HK-2 (cell line): ENCODE results near the gene GTSF1L.
A peak's percentile ranks its signal among the peaks of the same experiment; 100 is the strongest.
"Not testable (repeated sequence)": the region's sequence is repeated elsewhere in the genome, so short reads cannot be mapped to it uniquely, and the experiment has no call there.

ENCODE experiments used
- DNase-seq: peaks from one replicate; pipeline ENCODE4 v3.0.0-alpha.2; 2018; ENCODE audit not compliant: unreplicated experiment

GTSF1L gene

DNA sequence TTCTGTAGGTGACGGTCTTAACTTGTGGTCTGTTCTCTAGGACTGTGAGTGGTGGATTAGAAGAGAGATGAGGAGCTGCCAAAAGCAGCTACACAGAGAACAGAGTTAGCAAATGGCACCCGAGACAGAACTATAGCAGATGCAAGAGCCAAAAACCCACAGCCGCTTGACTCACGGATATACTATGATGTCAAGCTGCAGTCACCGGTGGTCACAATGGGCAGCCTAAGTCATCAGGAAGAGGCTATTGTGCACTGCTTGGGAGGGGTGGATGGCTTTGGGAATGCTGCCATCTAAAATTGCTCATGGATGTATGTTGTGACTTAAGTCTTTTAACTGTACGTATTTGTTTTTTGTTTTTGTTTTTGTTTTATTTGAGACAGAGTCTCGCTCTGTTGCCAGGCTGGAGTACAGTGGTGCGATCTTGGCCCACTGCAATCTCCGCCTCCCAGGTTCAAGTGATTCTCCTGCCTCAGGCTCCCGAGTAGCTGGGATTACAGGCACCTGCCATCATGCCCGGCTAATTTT lies at the start of gene GTSF1L:
GTSF1L (minus strand) TSS at position 192 of the 528 bp plus-strand sequence. CDS start 308 bp downstream, outside the sequence.
- no peak for DNase-seq

DNA sequence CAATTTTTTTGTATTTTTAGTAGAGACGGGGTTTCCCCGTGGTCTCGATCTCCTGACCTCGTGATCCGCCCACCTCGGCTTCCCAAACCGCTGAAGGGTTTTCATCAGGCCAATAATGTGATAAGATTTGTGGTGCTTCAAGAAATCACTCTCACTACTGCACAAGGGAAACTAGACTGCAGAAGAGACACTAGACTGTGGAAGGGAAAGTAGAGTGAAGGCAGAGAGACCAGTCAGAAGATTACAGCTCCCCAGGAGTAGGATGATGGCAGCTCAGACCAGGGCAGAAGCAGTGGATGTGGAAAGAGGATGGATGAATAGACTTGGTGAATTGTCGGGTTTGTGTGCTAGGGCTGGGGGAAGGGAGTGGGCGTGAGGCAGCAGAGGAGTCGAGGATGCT lies 48.0 kb upstream of the GTSF1L start:
- DNase-seq, result no peak

DNA sequence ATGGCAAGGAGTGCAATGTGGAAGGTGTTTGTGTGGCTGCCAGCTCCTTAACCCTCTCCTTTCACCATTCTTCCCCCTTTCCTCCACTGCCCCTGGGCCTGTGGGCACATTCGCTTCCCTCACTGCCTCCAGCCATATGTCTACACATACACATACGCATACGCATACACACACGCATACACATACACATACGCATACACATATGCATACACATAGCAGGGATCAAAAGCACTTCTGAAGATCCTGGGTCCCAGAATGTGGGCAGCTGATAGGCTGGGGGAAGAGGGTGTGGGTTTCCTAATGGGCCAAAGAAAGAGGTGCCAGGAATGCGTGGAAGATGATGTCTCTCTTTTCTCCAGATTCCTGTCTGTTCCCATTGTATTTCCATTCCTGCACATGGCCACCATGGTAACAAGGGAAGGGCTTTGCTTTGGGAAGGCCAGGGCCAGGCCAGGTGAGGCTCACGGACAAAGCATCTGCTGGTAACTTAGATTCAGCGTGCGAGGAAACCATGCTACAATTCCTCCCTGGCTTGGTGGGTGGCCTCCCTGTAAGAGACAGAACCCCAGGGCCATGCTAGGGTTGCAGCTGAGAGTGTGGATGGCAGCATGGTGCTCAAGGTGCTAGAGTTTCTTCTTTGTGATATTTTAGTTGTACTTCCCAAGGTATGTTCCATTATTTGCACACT lies 44.8 kb upstream of the GTSF1L start:
- no peak for DNase-seq

DNA sequence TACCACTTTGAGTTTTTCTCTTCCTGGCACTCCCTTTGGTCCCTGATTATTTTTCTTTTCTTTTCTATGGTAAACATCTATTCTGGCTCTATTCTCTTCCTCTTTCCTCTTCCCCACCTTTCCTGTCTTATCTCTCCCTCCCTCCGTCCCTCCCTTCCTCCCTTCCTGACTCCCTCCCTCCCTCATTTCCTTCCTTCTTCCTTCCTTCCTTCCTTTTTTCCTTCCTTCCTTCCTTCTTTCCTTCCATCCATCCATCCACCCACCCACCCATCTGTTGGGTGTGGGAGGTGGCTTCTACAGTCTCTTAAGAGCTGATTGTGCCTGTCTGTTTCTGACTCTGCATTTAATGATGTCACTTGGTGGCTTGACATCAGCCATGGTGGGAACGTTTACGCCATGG lies 43.5 kb upstream of the GTSF1L start:
- DNase-seq, result no peak

DNA sequence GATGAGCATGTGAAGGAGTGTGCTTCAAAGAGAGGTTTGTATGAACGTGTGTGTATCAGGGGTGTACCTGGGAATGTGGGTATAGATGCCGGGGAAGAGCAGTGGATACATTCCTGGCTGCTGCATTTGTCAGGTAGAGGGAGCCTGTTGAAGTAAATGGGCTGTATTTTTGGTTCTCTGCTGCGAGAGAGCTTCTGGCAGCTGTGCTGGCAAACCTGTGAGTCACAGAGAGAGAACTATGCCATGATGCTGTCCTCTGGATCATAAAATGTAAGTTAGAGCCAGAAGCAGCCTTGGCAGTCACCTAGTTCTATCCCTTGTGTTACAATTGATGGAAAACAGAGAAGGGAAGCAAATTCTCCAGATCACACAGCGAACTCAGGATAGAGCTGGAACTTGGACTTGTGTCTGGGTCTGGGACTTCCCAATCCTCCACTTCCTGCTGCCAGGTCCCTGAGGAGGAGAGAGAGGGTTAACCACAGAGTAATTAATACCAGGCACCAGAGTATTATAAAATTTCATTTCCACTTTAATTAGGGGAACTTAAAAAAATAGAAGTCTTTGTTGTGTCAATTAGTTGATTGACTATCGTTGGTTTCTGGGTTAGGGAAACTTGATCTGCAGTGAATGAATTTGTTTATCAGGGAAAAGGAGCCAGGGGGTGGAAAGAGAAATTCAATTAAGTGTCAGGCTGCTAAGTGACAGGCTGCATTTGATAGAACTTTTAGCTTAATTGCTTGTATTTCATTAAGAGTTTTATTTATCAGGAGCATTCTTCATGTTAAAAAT lies 41.1 kb upstream of the GTSF1L start:
- no peak for DNase-seq

DNA sequence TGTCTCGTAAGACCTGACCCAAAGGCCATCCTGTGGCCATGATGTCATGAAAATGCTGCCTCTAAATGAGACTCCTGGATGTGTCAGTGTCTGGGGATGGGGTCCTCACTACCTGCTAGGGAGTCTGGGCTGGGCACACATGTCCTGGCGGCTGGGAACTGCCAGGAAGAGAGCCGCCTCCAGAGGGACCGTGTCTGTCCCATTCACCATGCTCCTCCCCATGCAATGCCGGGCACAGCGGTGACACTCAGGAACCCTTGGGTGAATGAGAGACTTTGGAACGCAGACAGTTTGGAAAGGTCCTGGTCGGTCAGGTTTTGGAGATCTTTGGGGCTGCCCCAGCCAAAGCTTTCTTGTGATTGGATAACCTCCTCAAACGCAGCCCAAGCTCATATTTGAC lies 40.1 kb upstream of the GTSF1L start:
- DNase-seq, result no peak

DNA sequence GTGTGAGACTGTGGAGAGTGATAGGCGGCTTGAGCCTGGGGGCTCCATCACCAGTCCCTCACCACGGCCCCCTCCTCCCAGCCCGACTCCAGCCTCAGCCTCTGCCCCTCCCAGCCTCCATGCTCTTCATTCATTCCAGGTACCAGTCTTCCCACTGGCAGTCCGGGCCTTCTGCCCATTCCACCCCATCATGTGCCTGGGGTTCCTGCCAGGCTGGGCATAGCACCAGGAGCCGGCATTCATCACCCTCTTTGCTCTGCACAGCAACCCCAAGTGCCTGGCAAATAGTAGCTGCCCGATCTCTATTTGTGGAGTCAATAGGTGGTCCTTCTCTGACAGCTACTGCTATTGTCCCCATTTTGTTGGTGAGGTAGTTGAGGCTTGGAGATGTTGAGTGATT lies 39.6 kb upstream of the GTSF1L start:
- DNase-seq, result no peak

DNA sequence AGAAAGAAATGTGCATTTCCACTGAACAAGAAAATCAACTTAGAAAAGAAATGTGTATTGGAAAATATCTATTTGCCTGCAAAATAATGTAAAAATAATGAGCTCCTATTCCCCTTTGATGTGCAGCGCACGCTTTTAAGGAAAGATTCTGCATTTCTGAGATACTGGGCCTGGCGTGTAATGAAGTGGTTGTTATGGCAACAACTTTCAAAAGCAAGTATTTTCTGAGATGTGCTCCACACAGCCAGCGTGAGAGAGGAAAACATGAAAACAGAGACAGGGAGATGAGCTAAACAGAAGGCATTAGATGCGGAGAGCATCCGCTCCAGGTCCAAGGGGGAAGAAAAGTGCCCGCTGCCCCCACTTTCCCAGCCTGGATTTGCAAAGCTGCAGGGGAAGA lies 39.1 kb upstream of the GTSF1L start:
- DNase-seq, result no peak

DNA sequence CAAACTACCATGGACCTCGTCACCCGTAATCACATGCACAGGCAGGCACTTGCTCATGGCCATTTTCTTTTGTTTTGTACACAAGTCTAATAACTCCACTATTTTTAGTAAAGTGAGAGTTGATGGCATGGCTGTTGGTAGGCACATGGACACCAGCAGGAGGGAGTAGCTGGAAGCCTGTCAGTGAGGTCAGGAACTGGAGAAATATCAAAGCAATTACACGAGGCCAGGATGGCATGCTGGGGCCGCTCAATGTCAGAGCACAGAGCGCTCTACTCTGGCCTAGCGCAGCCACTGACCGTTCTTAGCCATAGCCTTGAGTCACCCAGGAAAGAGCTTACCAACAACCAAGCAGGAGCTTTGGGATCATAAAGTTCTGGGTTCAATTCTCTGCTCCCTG lies 36.1 kb upstream of the GTSF1L start:
- DNase-seq, result no peak

DNA sequence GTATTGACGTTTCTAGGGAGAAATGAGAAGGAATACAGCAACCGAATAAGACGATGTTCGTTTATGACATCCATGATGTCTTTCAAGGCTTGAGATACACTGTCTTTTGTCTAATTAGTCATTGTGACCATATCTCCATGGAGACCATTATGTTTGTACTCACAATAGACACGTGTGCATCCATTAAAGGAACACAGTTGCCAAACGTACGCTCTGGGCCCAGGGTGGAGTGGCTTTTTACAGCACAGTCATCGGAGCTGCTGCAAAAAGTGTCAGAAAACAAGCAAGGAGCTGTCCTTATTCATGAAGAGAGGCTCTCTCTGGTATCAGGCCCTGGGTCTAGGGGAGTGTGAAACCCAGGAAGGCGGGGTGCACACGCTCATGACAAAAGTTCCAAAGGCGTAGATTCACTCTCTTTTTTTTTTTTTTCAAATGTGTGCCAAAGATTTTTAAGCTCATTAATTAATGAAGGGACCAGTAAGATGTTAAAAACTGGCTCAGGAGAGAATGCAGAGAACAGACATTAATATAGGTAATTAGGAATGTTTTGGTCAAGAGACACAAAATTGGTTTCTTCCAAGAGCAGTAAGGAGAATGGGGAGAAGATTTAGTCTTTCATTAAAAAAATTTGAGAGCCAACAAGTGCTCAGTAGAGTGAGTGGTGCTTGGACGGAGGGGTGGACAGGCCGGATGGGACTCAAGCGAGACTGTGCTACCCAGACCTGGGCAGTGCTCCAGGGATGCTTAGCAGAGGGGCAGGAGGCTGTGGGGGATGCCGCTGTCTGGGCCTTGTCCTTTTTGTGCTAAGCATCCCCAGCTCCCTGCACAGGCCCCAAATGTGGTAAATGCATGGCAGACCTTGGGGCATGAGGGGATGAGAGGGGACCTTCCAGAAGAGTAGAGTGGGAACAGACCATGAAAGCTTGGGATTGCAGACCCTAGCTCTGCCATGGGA lies 34.9 kb upstream of the GTSF1L start:
- DNase-seq, result no peak

DNA sequence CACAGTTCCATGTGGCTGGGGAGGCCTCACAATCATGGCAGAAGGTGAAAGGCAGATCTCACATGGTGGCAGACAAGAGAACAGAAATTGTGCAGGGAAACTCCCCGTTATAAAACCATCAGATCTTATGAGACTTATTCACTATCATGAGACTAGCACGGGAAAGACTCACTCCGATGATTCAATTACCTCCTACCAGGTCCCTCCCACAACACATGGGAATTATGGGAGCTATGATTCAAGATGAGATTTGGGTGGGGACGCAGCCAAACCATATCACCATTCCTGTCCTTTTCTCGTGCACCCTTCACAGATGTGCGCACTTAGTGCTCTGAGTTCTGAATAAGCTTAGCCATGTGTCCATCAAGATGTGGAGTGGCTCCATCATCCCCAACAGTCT lies 31.1 kb upstream of the GTSF1L start:
- DNase-seq, result not testable (repeated sequence)

DNA sequence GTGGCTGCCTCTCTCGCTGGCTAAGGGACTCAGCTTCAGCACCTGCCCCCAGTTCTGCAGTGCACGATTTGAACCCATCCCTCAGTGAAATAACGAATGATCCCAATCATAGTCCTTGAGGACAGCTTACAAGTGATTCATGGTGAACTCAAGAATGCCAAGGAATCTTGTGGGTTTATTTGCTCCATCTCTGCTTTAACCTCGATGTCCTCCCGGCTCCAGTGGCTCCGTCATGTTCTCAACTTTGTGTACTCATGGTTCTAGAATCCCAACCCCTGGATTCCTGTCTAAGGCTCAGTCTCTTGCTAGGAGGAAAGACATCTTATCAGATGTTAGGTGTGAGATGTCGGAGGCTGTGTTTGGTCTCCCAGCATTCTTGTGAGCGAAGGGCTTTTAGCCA lies 29.0 kb upstream of the GTSF1L start:
- DNase-seq, result no peak

DNA sequence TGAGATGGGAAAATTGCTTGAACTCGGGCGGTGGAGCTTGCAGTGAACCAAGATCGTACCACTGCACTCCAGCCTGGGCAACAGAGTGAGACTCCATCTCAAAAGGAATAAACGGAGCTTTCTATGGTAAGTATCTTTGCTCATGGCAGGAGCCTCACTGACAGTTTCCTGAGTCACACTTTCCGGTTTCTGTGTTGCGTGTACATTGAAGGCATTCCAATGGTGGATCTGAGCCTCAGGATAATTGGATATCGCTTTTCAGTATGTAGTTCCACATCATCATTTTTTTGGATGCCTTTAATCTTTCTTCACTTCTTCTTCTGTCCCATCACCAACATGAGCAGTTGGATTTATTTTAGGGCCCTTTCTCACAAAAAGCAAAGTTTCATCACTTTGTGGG lies 28.6 kb upstream of the GTSF1L start:
- no peak for DNase-seq

DNA sequence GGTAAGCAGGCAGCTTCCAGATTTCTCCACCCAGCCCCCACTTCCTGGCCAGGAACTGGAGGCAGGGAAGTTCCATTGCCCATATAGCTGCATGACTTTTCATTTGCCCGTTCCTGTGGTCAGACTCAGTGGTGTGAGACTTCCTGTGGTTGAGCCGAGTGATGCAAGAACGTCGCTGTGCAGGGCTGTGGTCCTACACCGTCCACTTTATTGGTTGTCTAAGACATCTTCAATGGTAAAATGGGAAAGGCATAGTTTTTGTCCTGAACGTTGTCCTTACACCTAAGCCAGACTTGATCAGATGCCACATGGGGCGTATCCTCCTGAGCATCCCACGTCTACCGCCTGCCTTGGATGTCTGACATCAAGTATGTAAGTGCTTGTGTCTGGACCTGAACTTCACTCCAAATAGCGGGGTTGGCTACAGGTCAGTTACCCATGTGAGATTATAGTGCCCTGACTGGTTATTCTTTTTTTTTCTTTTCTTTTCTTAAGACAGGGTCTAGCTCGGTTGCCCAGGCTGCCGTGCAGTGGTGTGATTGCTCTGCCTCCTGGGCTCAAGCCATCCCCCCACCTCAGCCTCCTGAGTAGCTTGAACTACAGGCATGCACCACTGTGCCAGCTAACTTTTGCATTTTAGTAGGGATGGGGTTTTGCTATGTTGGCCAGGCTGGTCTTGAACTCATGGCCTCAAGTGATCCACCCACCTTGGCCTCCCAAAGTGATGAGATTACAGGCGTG lies 25.9 kb upstream of the GTSF1L start:
- DNase-seq, result peak; percentile 89

DNA sequence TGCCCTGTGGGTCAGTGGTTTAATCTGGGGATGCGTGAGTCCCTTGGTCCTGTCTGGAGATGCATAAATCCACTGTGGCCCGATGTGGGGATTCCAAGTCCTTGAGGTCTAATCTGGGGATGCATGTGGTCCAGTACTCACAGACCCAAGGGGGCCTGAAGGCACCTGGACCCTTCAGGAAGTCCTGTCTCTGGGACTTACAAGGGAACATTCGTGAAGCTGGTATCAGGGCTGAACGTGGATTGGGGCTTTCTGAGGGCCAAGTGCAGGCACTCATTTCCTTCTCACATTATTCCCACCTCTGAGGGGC lies 25.2 kb upstream of the GTSF1L start:
- DNase-seq, result no peak

DNA sequence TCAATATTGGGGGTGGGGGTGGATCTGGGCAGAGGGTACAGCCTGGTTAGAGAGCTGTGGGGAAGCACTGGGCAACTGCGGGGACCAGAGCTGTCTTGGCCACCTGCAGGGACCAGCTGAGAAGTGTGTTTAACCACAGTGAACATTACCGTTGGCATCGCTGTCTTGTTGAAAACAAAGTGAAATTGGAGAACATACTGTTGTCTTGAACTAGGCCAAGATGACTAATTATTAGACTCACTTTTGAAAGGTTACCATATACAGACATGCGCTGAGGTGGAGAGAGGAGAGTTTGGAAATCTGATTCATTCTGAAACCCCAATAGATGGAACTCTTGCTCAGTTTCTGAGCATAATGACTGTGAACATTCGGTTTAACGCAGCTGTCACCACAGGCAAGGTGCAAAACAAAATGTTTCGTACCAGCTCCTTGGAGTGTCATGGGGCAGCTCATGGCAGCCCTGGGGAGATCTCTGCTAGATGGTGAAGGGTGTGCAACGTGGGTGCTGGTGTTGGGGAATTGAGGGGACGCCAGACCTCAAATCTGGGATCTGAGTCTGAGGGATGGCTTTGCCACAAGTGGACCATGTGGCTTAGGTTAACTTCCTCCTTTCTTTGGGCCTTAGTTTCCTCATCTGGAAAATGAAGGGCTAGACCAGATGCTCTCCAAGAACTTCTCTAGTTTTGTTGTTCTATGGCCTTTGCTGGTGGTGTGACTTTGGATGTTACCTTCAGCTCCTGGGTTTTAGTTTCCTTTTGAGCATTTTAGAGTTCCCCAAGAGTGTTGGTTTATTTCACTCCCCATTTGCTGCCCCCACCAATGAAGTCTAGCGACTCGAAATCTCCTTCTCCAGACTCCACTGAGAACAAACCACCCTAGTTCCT lies 24.6 kb upstream of the GTSF1L start:
- DNase-seq, result no peak

DNA sequence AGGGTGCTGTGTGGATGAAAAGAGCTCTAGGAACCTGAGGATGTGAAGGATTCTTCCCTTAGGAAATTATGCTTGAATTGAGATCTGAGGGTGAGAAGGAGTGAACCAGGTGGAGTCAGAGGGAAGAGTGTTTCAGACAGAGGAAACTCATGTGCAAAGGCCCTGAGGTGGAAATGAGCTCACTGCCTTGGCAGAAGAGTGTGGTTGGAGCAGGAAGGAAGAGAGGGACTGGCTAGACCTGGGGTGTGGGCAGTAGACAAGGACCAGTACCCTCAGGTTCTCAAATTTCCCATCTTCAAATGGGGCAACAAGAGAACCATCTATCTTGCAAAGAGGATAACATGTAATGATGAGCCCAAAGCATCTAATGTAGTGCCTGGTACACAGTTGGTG lies 24.0 kb upstream of the GTSF1L start:
- no peak for DNase-seq

DNA sequence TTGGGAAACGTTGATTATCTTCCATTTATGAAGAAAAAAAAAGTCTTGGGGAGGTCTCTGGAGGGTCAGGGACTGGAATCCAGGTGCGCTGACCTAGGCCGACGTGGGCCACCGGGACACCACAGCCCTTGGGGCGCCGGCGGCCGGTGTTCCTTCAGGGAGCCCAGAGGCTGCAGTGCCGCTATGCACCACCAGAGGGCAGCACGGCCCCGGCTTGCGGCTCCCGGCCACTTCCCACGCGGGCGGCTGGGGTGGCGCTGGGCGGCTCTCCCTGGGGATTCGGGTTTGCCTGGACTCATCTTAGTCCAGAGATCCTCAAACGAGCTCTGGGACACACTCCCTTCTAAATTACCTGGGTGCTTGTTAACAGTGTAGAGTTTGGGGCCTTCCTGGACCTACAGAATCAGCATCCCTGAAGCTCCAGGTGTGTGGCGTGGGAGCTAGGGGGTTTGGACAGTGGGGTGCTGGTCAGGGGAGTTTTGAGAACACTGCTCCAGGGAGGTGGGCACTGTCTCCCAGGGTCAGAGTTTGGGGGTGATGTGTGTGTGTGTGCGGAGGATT lies 23.0 kb upstream of the GTSF1L start:
- peak; percentile 92 for DNase-seq

DNA sequence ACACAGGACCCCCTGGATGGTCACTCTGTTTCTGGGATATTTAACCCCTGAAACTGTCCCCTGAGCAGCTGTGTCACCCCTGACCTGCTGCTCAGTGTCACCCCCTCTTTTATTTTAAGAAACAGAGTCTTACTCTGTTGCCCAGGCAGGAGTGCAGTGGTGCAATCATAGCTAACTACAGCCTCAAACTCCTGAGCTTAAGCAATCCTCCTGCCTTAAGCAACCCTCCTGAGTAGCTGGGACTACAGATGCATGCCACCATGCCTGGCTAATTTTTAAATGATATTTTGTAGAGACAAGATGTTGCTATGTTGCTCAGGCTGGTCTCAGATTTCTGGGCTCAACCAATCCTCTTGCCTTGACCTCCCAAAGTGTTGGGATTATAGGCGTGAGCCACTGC lies 21.5 kb upstream of the GTSF1L start:
- no peak for DNase-seq
